Measurements from ENCODE around the gene EI24.
A peak's percentile ranks its signal among the peaks of the same experiment; 100 is the strongest.

EI24 gene

DNA sequence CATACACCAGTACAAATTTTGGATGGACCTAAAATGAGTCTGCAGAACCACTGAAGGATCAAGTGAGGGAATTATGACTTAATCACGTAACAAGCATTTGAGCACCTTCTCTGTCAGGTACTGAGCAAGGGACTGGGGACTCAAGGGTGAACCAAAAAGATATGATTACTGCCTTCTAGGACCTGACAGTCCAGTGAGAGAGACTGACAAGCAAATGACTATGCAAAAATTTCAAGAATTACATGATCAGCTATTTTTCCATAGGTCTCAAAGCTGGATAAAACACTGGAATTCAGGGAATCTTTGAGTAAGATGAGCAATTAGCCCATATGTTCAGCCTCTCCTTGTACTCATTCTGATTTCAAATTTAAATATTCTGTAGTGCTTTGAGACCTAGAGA lies 18.2 kb downstream of the EI24 start:
- Histone ChIP-seq H3K36me3 (ENCODE audit: insufficient read depth, low read length) (peaks cover 23% of the 10 kb centered on the region; the same call in 1 of the 2 replicates), H3K79me2 (ENCODE audit: insufficient read depth, low read length) (peaks cover 11% of the 10 kb centered on the region; the same call in 1 of the 2 replicates), H3K4me2 (ENCODE audit: low read depth, low read length, poor library complexity, severe bottlenecking) (no peak overlapping the region), H3K27me3 (ENCODE audit: insufficient read depth, low read length, poor library complexity, severe bottlenecking) (no peaks in the 10 kb centered on the region), H4K20me1 (ENCODE audit: insufficient read depth, low read length, poor library complexity, severe bottlenecking) (no peaks in the 10 kb centered on the region), H3K9me3 (ENCODE audit: insufficient read depth, low read depth, low read length) (no peaks in the 10 kb centered on the region), H3K4me3 (ENCODE audit: low read length, poor library complexity, severe bottlenecking) (no peak overlapping the region), H3F3A (ENCODE audit: low read depth) (no peaks in the 10 kb centered on the region), H2AFZ (ENCODE audit: low read length) (no peak overlapping the region), H3K9me2 (replicated peaks; ENCODE audit: low read depth, low read length) (no peaks in the 10 kb centered on the region), H3K9ac (ENCODE audit: low read depth, low read length, poor library complexity, severe bottlenecking) (no peak overlapping the region), H3K4me1 (ENCODE audit: insufficient read depth, low read length, poor library complexity, severe bottlenecking) (peaks cover 5% of the 10 kb centered on the region)
- TF ChIP-seq EZH2phosphoT487 (IDR thresholded peaks at IDR 0.05; ENCODE audit: borderline replicate concordance) = no peak
- no peak for TF ChIP-seq CTCF (conservative IDR thresholded peaks at IDR 0.05; ENCODE audit: low read length)

GRCh38 chr11:125588505-125588904 lies 19.2 kb downstream of the EI24 start:
- H3K4me3 ChIP-seq (ENCODE audit: low read length, poor library complexity, severe bottlenecking) = no peak overlapping the region
- no peaks in the 10 kb centered on the region for H3K27me3 ChIP-seq (ENCODE audit: insufficient read depth, low read length, poor library complexity, severe bottlenecking)
- H3F3A ChIP-seq (ENCODE audit: low read depth) = no peaks in the 10 kb centered on the region
- peaks cover 7% of the 10 kb centered on the region for H3K4me1 ChIP-seq (ENCODE audit: insufficient read depth, low read length, poor library complexity, severe bottlenecking)
- no peak overlapping the region for H2AFZ ChIP-seq (ENCODE audit: low read length)
- peaks cover 20% of the 10 kb centered on the region for H3K79me2 ChIP-seq (ENCODE audit: insufficient read depth, low read length)
- peaks cover 13% of the 10 kb centered on the region; the same call in 1 of the 2 replicates for H3K36me3 ChIP-seq (ENCODE audit: insufficient read depth, low read length)
- peaks cover 7% of the 10 kb centered on the region for H4K20me1 ChIP-seq (ENCODE audit: insufficient read depth, low read length, poor library complexity, severe bottlenecking)
- no peak overlapping the region for H3K4me2 ChIP-seq (ENCODE audit: low read depth, low read length, poor library complexity, severe bottlenecking)
- no peak overlapping the region for H3K9ac ChIP-seq (ENCODE audit: low read depth, low read length, poor library complexity, severe bottlenecking)
- no peaks in the 10 kb centered on the region for H3K9me3 ChIP-seq (ENCODE audit: insufficient read depth, low read depth, low read length)
- H3K9me2 ChIP-seq (replicated peaks; ENCODE audit: low read depth, low read length) = no peaks in the 10 kb centered on the region
- TF ChIP-seq CTCF (conservative IDR thresholded peaks at IDR 0.05; ENCODE audit: low read length) (no peak), EZH2phosphoT487 (IDR thresholded peaks at IDR 0.05; ENCODE audit: borderline replicate concordance) (no peak)

DNA sequence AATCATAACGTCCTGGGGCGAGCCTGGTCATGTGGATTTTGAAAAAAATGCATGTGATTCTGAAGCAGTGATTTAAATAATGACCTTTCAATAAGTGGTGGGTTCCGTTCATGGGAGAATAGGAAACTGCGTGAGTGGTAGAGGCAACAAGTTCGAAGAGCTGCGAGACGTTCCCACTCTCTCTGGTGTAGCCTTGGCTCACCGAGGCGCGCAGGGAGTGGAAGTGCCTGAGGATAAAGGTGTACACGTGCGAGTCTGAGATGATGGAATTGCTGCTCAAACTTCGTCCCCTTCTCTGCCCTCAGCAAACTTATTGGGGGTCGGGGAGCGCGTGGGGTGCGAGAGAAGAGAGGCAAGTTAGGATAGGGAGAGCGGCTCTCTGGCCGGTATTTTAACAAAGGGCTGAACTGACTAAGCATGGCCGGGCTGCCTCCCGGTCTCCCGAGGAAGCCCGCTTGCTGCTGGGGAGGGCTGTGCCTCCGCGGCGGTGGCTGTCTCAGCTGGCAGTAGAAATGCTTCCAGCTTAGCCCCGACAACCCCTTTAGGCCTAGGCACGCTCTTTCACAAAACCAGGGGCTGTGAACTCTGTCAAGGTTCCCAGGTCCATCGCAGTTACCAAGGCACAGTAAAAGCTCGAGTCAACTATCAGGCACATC lies 22.5 kb downstream of the EI24 start:
- no peaks in the 10 kb centered on the region for H3K27me3 ChIP-seq (ENCODE audit: insufficient read depth, low read length, poor library complexity, severe bottlenecking)
- H3F3A ChIP-seq (ENCODE audit: low read depth) = no peaks in the 10 kb centered on the region
- H3K79me2 ChIP-seq (ENCODE audit: insufficient read depth, low read length) = peaks cover 53% of the 10 kb centered on the region
- peak overlapping the region; percentile 96 for H3K4me3 ChIP-seq (ENCODE audit: low read length, poor library complexity, severe bottlenecking)
- peaks cover 30% of the 10 kb centered on the region for H4K20me1 ChIP-seq (ENCODE audit: insufficient read depth, low read length, poor library complexity, severe bottlenecking)
- TF ChIP-seq EZH2phosphoT487 (IDR thresholded peaks at IDR 0.05; ENCODE audit: borderline replicate concordance) (no peak), CTCF (conservative IDR thresholded peaks at IDR 0.05; ENCODE audit: low read length) (no peak)
- peak overlapping the region; percentile 88 for H3K9ac ChIP-seq (ENCODE audit: low read depth, low read length, poor library complexity, severe bottlenecking)
- no peaks in the 10 kb centered on the region for H3K36me3 ChIP-seq (ENCODE audit: insufficient read depth, low read length)
- H3K4me2 ChIP-seq (ENCODE audit: low read depth, low read length, poor library complexity, severe bottlenecking) = peak overlapping the region; percentile 82
- H2AFZ ChIP-seq (ENCODE audit: low read length) = peak overlapping the region; percentile 85
- H3K9me3 ChIP-seq (ENCODE audit: insufficient read depth, low read depth, low read length) = no peaks in the 10 kb centered on the region
- H3K4me1 ChIP-seq (ENCODE audit: insufficient read depth, low read length, poor library complexity, severe bottlenecking) = peaks cover 28% of the 10 kb centered on the region
- no peaks in the 10 kb centered on the region for H3K9me2 ChIP-seq (replicated peaks; ENCODE audit: low read depth, low read length)

Data from Loucy (cell line).